ENCODE measurements around the gene DDX27. TPM values are rescaled to one million over a fixed set of nuclear protein-coding genes. Genes with fewer than 3 reads are reported as not detected.

The DDX27 gene
- polyA plus RNA-seq, 1 of the 3 experiments (the other 2 are of a cell fraction) = 51.9 TPM

DNA sequence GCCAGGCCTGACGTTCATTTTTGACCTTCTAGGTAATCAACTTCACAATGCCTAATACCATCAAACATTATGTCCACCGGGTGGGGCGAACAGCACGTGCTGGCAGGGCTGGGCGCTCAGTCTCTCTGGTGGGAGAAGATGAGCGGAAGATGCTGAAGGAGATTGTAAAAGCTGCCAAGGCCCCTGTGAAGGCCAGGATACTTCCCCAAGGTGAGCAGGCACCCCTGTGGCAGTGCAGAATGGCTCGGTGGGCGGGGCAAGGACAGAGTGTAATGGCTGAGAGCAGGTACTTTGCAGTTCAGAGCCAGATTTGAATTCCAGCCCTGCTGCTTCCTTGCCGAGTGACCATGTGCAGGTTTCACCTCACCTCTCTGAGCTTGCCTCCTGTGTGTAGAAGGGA, 17.1 kb downstream of the DDX27 start:
- CTCF ChIA-PET = interaction anchor here (0.8 kb wide), 1 partner anchor 10 kb away, joined by 5 read pairs; no protein-coding TSS in a partner anchor
- no peaks in the 10 kb centered on the region for H3K79me2 ChIP-seq (ENCODE audit: insufficient read depth)
- H3K36me3 ChIP-seq (replicated peaks in 1 of 2; ENCODE audit: control insufficient read depth in 1 of 2, insufficient read depth in 2 of 2, low read length in 1 of 2) = peaks cover 40 to 61% of the 10 kb centered on the region in 2 experiments
- H3K9ac ChIP-seq = no peak overlapping the region
- no peak overlapping the region for H3K4me3 ChIP-seq (ENCODE audit: low read depth in 2 of 2, low read length in 1 of 2)
- no peaks in the 10 kb centered on the region for H3K9me3 ChIP-seq
- no peaks in the 10 kb centered on the region for H3K4me1 ChIP-seq (ENCODE audit: control insufficient read depth in 1 of 2, insufficient read depth in 2 of 2, low read depth in 1 of 2, low read length in 1 of 2)
- DNase-seq = no peak
- no peak overlapping the region for H3K27ac ChIP-seq (ENCODE audit: low read depth in 2 of 2, low read length in 1 of 2)
- POLR2A ChIA-PET = no interaction called here
- H3K4me2 ChIP-seq = no peak overlapping the region
- H3K9me2 ChIP-seq = no peaks in the 10 kb centered on the region
- TF ChIP-seq, protein P1, sequence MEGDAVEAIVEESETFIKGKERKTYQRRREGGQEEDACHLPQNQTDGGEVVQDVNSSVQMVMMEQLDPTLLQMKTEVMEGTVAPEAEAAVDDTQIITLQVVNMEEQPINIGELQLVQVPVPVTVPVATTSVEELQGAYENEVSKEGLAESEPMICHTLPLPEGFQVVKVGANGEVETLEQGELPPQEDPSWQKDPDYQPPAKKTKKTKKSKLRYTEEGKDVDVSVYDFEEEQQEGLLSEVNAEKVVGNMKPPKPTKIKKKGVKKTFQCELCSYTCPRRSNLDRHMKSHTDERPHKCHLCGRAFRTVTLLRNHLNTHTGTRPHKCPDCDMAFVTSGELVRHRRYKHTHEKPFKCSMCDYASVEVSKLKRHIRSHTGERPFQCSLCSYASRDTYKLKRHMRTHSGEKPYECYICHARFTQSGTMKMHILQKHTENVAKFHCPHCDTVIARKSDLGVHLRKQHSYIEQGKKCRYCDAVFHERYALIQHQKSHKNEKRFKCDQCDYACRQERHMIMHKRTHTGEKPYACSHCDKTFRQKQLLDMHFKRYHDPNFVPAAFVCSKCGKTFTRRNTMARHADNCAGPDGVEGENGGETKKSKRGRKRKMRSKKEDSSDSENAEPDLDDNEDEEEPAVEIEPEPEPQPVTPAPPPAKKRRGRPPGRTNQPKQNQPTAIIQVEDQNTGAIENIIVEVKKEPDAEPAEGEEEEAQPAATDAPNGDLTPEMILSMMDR (IDR thresholded peaks at IDR 0.05) = no peak
- TF ChIP-seq RFX5 (IDR thresholded peaks at IDR 0.05; ENCODE audit: low read length) (no peak), TEAD4 (IDR thresholded peaks at IDR 0.05; ENCODE audit: borderline replicate concordance, insufficient read depth) (no peak), ELF1 (IDR thresholded peaks at IDR 0.05) (no peak), JUND (IDR thresholded peaks at IDR 0.05) (no peak), NFIC (IDR thresholded peaks at IDR 0.05; ENCODE audit: borderline replicate concordance) (no peak), RAD21 (IDR thresholded peaks at IDR 0.05; ENCODE audit: low read length) (no peak), TAF1 (IDR thresholded peaks at IDR 0.05; ENCODE audit: borderline replicate concordance, low read depth, low read length) (no peak), MXI1 (IDR thresholded peaks at IDR 0.05; ENCODE audit: low read depth, low read length) (no peak), TCF12 (IDR thresholded peaks at IDR 0.05) (no peak), FOXM1 (IDR thresholded peaks at IDR 0.05; ENCODE audit: low read depth) (no peak), MAX (IDR thresholded peaks at IDR 0.05; ENCODE audit: low read depth) (no peak), YY1 (IDR thresholded peaks at IDR 0.05; ENCODE audit: low read depth) (no peak), POLR2AphosphoS5 (IDR thresholded peaks at IDR 0.05; ENCODE audit: low read depth, low read length) (no peak)
- TF ChIP-seq, protein P2, sequence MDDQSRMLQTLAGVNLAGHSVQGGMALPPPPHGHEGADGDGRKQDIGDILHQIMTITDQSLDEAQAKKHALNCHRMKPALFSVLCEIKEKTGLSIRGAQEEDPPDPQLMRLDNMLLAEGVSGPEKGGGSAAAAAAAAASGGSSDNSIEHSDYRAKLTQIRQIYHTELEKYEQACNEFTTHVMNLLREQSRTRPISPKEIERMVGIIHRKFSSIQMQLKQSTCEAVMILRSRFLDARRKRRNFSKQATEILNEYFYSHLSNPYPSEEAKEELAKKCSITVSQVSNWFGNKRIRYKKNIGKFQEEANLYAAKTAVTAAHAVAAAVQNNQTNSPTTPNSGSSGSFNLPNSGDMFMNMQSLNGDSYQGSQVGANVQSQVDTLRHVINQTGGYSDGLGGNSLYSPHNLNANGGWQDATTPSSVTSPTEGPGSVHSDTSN (IDR thresholded peaks at IDR 0.05) = no peak
- TF ChIP-seq, protein P3, sequence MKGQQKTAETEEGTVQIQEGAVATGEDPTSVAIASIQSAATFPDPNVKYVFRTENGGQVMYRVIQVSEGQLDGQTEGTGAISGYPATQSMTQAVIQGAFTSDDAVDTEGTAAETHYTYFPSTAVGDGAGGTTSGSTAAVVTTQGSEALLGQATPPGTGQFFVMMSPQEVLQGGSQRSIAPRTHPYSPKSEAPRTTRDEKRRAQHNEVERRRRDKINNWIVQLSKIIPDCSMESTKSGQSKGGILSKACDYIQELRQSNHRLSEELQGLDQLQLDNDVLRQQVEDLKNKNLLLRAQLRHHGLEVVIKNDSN (IDR thresholded peaks at IDR 0.05; ENCODE audit: borderline replicate concordance, low read depth) = no peak
- TF ChIP-seq, protein P4, sequence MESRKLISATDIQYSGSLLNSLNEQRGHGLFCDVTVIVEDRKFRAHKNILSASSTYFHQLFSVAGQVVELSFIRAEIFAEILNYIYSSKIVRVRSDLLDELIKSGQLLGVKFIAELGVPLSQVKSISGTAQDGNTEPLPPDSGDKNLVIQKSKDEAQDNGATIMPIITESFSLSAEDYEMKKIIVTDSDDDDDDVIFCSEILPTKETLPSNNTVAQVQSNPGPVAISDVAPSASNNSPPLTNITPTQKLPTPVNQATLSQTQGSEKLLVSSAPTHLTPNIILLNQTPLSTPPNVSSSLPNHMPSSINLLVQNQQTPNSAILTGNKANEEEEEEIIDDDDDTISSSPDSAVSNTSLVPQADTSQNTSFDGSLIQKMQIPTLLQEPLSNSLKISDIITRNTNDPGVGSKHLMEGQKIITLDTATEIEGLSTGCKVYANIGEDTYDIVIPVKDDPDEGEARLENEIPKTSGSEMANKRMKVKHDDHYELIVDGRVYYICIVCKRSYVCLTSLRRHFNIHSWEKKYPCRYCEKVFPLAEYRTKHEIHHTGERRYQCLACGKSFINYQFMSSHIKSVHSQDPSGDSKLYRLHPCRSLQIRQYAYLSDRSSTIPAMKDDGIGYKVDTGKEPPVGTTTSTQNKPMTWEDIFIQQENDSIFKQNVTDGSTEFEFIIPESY (IDR thresholded peaks at IDR 0.05; ENCODE audit: borderline replicate concordance, low read depth) = no peak
- H3K27me3 ChIP-seq (ENCODE audit: insufficient read depth) = no peaks in the 10 kb centered on the region
- H2AFZ ChIP-seq (ENCODE audit: low read depth) = no peak overlapping the region
- H3F3A ChIP-seq (replicated peaks; ENCODE audit: insufficient read depth) = no peaks in the 10 kb centered on the region
- H4K20me1 ChIP-seq (ENCODE audit: insufficient read depth) = no peaks in the 10 kb centered on the region
- WGBS (ENCODE audit: low lambda C conversion rate) = 93% methylated on average over 9 of the region's 9 CpGs
